Ishikawa (cell line): Measurements from ENCODE around the gene TMC7.
A peak's percentile ranks its signal among the peaks of the same experiment; 100 is the strongest.

Experiments
- CEBPB ChIP-seq: IDR thresholded peaks from 2 replicates; pipeline ENCODE4 v1.6.1; 2012
- CREB1 ChIP-seq: IDR thresholded peaks from 2 replicates; pipeline ENCODE4 v1.6.1; 2012; ENCODE audit warnings: low read depth
- EGR1 ChIP-seq: IDR thresholded peaks from 2 replicates; pipeline ENCODE4 v1.6.1; 2012
- EP300 ChIP-seq: IDR thresholded peaks from 2 replicates; pipeline ENCODE4 v1.6.1; 2012; ENCODE audit warnings: borderline replicate concordance
- FOXM1 ChIP-seq: IDR thresholded peaks from 2 replicates; pipeline ENCODE4 v1.6.1; 2012; ENCODE audit warnings: low read depth, borderline replicate concordance
- NFIC ChIP-seq: IDR thresholded peaks from 2 replicates; pipeline ENCODE4 v1.6.1; 2012
- RAD21 ChIP-seq: IDR thresholded peaks from 2 replicates; pipeline ENCODE4 v1.6.1; 2012; ENCODE audit warnings: low read depth
- TAF1 ChIP-seq: IDR thresholded peaks from 2 replicates; pipeline ENCODE4 v1.6.1; 2012; ENCODE audit warnings: low read depth, mild to moderate bottlenecking
- TCF12 ChIP-seq: IDR thresholded peaks from 2 replicates; pipeline ENCODE4 v1.6.1; 2012; ENCODE audit warnings: low read depth
- TEAD4 ChIP-seq: IDR thresholded peaks from 2 replicates; pipeline ENCODE4 v1.6.1; 2012
- USF1 ChIP-seq: IDR thresholded peaks from 2 replicates; pipeline ENCODE4 v1.6.1; 2012
- YY1 ChIP-seq: IDR thresholded peaks from 2 replicates; pipeline ENCODE4 v1.6.1; 2012; ENCODE audit warnings: low read depth
- ZBTB7A ChIP-seq: IDR thresholded peaks from 2 replicates; pipeline ENCODE4 v1.6.1; 2012; ENCODE audit warnings: low read depth
- TF ChIP-seq, protein P1 (sequence below): IDR thresholded peaks from 2 replicates; pipeline ENCODE4 v1.6.1; 2012; ENCODE audit warnings: low read depth, mild to moderate bottlenecking
- TF ChIP-seq, protein P2 (sequence below): IDR thresholded peaks from 2 replicates; pipeline ENCODE4 v1.6.1; 2012

TMC7 gene

DNA sequence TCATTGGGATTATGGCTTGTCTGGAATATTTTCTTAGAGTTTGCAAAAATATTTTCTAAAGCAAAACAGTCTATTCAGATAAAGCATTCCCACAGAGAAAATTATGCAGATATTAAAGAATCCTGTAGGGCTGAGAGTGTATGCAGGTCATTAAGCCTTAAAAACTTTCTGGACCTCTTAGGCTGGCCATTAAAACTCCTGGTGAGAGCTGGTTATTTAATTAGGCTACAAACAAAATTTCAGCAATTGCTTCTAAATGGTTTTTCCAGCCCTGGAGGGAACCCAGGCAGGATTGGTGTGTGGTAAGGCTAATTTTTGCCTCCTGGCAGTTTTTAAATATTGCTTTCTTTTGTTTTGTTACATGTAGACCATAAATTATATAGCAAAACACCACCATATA, 30.2 kb upstream of the TMC7 start:
- TF ChIP-seq CEBPB (no peak), NFIC (no peak), YY1 (no peak), CREB1 (no peak), FOXM1 (no peak), EGR1 (no peak), USF1 (no peak), TEAD4 (no peak), EP300 (no peak)

DNA sequence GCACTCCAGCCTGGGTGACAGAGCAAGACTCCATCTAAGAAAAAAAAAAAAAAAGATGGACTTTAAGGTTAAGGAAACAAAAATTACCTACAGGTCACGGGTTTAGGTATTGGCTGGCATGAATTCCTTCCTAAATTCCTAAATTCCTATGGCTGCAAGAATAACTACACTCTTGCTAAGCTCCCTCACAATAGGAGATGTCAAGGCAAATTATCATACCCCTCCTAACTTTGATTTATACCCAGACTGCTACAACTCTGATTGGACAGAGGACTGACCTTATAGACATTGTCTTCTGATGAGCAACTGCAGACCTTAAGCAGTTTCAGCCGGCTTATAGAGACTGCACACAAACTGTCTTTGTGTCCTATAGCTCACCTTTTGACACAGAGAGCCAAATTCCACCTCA, 25.1 kb upstream of the TMC7 start:
- TF ChIP-seq NFIC (no peak), RAD21 (no peak), USF1 (no peak), EGR1 (no peak), FOXM1 (no peak), TCF12 (no peak), TEAD4 (peak; percentile 13; the same call in 1 of the 2 replicates), CREB1 (no peak), CEBPB (no peak), ZBTB7A (no peak), EP300 (peak; percentile 14; the same call in 1 of the 2 replicates)
- TF ChIP-seq, protein P1, sequence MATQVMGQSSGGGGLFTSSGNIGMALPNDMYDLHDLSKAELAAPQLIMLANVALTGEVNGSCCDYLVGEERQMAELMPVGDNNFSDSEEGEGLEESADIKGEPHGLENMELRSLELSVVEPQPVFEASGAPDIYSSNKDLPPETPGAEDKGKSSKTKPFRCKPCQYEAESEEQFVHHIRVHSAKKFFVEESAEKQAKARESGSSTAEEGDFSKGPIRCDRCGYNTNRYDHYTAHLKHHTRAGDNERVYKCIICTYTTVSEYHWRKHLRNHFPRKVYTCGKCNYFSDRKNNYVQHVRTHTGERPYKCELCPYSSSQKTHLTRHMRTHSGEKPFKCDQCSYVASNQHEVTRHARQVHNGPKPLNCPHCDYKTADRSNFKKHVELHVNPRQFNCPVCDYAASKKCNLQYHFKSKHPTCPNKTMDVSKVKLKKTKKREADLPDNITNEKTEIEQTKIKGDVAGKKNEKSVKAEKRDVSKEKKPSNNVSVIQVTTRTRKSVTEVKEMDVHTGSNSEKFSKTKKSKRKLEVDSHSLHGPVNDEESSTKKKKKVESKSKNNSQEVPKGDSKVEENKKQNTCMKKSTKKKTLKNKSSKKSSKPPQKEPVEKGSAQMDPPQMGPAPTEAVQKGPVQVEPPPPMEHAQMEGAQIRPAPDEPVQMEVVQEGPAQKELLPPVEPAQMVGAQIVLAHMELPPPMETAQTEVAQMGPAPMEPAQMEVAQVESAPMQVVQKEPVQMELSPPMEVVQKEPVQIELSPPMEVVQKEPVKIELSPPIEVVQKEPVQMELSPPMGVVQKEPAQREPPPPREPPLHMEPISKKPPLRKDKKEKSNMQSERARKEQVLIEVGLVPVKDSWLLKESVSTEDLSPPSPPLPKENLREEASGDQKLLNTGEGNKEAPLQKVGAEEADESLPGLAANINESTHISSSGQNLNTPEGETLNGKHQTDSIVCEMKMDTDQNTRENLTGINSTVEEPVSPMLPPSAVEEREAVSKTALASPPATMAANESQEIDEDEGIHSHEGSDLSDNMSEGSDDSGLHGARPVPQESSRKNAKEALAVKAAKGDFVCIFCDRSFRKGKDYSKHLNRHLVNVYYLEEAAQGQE: no peak
- TF ChIP-seq, protein P2, sequence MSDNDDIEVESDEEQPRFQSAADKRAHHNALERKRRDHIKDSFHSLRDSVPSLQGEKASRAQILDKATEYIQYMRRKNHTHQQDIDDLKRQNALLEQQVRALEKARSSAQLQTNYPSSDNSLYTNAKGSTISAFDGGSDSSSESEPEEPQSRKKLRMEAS: no peak

- peak; percentile 20; the same call in 1 of the 2 replicates for TF ChIP-seq CEBPB
- no peak for TF ChIP-seq TAF1
Measured at GRCh38 chr16:18959031-18959505, 24.7 kb upstream of the TMC7 start.

DNA sequence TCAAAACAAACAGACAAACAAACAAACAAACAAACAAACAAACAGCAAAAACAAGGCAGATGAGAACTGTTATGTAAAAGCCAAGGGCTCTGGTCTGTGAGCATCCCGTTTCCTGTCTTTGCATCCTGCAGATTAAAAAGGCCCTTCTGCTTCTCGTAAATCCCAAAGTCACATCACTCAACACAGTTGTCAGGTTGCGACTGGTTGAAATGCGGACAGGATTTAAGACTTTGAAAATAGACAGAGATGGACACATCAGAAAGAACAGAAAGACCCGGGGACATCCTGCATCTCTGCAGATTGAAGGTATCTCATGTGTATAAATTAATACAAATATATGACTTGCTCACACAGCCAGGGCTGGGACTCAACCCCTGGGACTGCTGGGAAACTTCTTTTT, 18.2 kb upstream of the TMC7 start:
- TF ChIP-seq TCF12 (no peak), ZBTB7A (no peak), FOXM1 (no peak), NFIC (no peak), TAF1 (no peak), CEBPB (no peak), EP300 (no peak), USF1 (no peak), RAD21 (no peak), EGR1 (no peak), CREB1 (no peak), TEAD4 (no peak), YY1 (no peak)
- TF ChIP-seq, protein P1: no peak
- TF ChIP-seq, protein P2: no peak

DNA sequence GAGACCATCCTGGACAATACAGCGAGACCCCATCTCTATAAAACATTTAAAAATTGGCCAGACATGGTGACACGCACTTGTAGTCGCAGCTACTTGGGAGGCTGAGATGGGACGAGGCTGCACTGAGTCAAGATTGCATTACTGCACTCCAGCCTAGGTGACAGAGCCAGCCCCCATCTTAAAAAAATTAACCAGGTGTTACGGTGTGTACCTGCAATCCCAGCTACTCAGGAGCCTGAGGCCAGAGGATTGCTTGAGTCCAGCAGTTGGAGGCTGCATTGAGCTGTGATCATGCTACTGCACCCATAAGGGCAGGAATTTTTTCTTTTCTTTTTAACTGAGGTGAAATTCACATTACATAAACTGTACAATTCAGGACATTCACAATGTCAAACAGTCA, 16.9 kb upstream of the TMC7 start:
- TF ChIP-seq, protein P2: no peak
- TF ChIP-seq YY1 (no peak), ZBTB7A (no peak), NFIC (no peak), TAF1 (no peak), FOXM1 (no peak), TEAD4 (no peak), EGR1 (no peak), USF1 (no peak), RAD21 (no peak)
